HG03571 (cell line): ENCODE data around the gene PROX2.
A peak's percentile ranks its signal among the peaks of the same experiment; 100 is the strongest.

Experiments
- ATAC-seq: cut with Tn5 transposase; IDR thresholded peaks from one replicate; pipeline ENCODE4 v1.9.1; 2021; ENCODE audit not compliant: unreplicated experiment

Gene PROX2

GRCh38 chr14:74852922-74853530 lies 22.9 kb downstream of the PROX2 start:
- ATAC-seq = no peak

- no peak for ATAC-seq
Observed at GRCh38 chr14:74848768-74849167, 27.2 kb downstream of the PROX2 start.

GRCh38 chr14:74846968-74847665 lies 28.8 kb downstream of the PROX2 start:
- ATAC-seq = no peak

GRCh38 chr14:74846168-74846567 lies 29.8 kb downstream of the PROX2 start:
- ATAC-seq = no peak

GRCh38 chr14:74843653-74844052 lies 32.3 kb downstream of the PROX2 start:
- no peak for ATAC-seq

- peak; percentile 68 for ATAC-seq
Observed at GRCh38 chr14:74841230-74842207, 34.4 kb downstream of the PROX2 start.

GRCh38 chr14:74840603-74841030 lies 35.3 kb downstream of the PROX2 start:
- no peak for ATAC-seq

GRCh38 chr14:74838166-74838565 lies 37.8 kb downstream of the PROX2 start:
- no peak for ATAC-seq

GRCh38 chr14:74836251-74836960 lies 39.5 kb downstream of the PROX2 start:
- ATAC-seq = no peak

GRCh38 chr14:74835645-74836250 lies 40.2 kb downstream of the PROX2 start:
- ATAC-seq = no peak

- no peak for ATAC-seq
Observed at GRCh38 chr14:74834692-74835392, 41.1 kb downstream of the PROX2 start.

GRCh38 chr14:74832849-74833248 lies 43.1 kb downstream of the PROX2 start:
- no peak for ATAC-seq

GRCh38 chr14:74829251-74829650 lies 46.7 kb downstream of the PROX2 start:
- ATAC-seq = no peak

- ATAC-seq = no peak
Observed at GRCh38 chr14:74826574-74826973, 49.4 kb downstream of the PROX2 start.
